GM18858 (cell line): ENCODE results near the gene LAMTOR5.
"Not testable (repeated sequence)": the region's sequence is repeated elsewhere in the genome, so short reads cannot be mapped to it uniquely, and the experiment has no call there.

ENCODE experiments used
- ATAC-seq: cut with Tn5 transposase; IDR thresholded peaks from one replicate; pipeline ENCODE4 v1.9.1; 2021; ENCODE audit not compliant: unreplicated experiment

The LAMTOR5 gene

DNA sequence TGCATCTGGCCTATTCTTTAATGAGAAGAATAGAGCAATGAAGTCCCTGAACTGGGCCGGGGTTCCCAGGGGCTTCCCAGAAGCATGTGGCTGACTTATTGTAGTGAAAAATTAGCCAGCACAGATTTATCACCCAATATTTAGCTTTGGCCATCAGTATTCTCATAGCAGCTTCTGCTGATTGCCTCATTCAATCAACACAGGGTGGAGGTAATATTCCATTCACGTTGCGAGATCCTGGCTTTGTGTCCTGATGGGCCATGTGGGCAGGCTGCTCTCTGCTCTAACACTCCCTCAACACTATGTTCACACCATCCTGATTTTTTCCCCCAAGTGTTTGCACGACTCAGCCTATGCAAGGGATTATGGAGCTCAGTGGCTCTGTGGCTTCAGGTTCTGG lies 21.5 kb upstream of the LAMTOR5 start:
- no peak for ATAC-seq

DNA sequence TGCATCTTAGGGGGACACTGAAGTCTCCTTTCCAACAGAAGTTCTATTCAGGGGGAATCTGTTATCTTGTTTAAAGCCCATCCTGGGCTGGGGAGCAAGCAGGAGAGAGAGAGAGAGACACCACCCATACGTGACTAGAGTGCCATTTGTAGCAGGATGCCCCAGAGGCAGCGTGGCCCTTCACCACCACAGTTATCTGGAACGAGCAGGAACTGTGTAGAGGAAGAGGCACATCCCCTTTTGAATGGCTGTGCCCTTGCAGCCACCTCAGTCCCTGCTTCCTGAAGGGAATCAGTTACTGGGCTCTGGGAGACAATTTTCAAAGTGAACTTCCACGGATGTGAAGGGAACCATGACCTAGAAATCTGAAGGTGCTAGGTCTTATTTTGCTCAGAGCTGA lies 19.4 kb upstream of the LAMTOR5 start:
- no peak for ATAC-seq

GRCh38 chr1:110425612-110426152 lies 18.2 kb upstream of the LAMTOR5 start:
- no peak for ATAC-seq

- ATAC-seq: no peak
Measured at GRCh38 chr1:110424699-110425611, 17.5 kb upstream of the LAMTOR5 start.

- ATAC-seq: no peak
Measured at GRCh38 chr1:110420874-110421793, 13.6 kb upstream of the LAMTOR5 start.

DNA sequence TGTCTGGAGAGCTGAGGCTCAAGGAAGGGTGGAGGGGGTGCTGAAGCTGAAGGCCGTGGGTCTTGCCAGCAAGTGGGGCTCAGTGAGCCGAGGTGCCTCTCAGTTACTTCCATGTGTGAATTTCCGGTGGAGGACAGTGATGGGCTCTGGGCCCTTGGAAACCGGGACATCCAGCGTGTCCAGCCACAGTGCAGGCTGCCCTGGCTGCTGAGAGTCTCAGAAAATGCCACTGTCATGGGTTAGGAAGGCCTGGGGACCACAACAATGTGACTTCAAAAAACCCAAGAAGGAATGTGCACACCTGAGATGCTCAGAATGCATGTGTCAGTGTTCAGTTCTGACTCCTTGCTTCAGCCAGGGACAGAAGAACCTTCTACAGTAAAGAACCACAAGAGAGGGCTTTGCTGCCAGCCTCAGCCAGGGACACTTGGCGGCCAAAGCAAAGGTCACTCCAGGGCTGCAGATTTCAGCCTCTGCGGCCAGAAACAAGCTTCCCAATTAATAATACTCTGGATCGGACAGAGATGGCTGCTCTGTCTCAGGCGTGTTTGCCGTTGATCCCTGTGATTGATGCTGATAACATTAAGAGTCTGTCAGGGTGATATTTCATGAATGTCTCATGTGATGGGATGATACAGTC lies 12.6 kb upstream of the LAMTOR5 start:
- no peak for ATAC-seq

GRCh38 chr1:110418729-110419128 lies 11.2 kb upstream of the LAMTOR5 start:
- ATAC-seq: no peak

GRCh38 chr1:110413045-110413444 lies 5.6 kb upstream of the LAMTOR5 start:
- not testable (repeated sequence) for ATAC-seq

GRCh38 chr1:110412576-110412975 lies 5.1 kb upstream of the LAMTOR5 start:
- ATAC-seq: no peak

DNA sequence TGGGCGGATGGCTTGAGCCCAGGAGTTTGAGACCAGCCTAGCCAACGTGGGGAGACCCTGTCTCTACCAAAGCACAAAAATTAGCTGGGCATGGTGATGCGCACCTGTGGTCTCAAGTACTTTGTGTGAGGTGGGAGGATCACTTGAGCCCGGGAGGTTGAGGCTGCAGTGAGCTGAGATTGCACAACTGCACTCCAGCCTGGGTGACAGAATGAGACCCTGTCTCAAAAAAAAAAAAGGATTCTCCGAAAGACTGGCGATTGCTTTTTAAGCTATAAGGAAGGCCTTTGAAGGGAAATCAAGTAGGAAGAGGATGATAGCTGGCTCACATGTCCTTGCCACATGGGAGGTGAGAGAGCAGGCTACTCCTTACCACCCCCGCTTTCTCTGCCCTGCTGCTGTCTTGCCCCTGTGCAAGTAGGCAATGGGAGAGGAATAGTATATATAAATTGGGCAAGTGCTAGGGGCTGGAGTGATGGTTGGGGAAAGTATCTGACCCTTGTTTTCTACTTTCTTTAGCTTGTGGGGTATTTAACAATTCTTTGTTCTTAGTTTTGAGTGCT lies 3.8 kb upstream of the LAMTOR5 start:
- no peak for ATAC-seq

DNA sequence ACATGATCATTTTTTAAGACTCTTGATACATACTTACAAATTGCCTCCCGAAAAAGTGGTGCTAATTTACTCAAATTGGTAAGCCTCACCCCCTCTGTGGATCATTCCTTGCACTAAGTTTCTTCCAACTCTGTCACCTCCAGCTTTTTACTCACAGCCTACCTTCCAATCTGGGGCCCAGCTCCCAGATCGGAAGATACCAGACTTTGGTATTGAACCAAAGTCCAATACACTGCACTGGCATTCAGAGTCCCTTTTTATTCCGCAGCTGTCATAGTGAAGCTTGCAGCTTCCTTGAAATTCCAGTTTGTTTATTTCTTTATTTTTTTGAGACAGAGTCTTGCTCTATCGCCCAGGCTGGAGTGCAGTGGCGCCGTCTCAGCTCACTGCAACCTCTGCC lies 1.8 kb upstream of the LAMTOR5 start:
- ATAC-seq: no peak

GRCh38 chr1:110408488-110408887 lies 994 bp upstream of the LAMTOR5 start:
- no peak for ATAC-seq

DNA sequence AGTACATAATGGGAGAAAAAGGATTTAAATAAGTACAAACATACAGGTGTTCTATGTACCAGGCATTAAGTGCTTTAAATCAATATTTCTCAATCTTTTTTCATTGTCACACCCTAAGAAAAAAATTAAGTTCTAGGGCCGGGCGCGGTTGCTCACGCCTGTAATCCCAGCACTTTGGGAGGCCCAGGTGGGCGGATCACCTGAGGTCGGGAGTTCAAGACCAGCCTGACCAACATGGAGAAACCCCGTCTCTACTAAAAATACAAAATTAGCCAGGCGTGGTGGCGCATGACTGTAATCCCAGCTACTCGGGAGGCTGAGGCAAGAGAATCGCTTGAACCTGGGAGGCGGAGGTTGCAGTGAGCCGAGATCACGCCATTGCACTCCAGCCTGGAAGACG lies 1.1 kb downstream of the LAMTOR5 start:
- not testable (repeated sequence) for ATAC-seq

DNA sequence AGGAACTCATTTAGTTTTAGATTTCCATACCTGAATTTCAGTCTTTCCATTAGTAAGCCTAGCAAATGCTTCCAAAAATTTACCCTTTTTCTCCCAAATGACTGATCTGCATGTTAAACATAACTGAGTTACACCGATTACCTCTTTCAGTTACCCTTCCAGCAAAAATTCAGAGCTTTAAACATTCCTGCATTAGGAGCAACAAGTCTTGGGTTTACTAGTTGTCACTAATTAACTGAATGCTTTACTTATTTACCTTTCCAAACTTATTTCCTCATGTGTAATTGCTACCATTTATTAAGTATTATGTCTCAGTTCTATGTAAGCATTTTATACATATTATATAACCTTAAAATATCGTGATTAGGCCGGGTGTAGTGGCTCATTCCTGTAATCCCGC lies 3.1 kb downstream of the LAMTOR5 start:
- no peak for ATAC-seq

GRCh38 chr1:110403805-110404204 lies 3.7 kb downstream of the LAMTOR5 start:
- ATAC-seq: no peak

GRCh38 chr1:110396259-110396958 lies 11.1 kb downstream of the LAMTOR5 start:
- ATAC-seq: not testable (repeated sequence)

DNA sequence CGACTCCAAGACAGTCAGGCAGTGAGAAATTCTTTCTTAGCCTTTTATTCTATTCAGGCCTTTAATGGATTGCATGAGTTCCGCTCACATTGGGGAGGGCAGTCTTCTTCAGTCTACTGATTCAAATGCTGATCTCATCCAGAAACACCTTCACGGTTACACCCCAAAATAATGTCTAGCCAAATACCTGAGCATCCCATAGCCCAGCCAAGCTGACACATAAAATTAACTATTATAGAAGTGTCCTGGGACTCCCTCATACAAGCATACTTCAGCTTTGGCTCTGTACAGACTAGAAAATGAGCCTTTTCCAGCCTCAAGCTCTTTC lies 13.0 kb downstream of the LAMTOR5 start:
- no peak for ATAC-seq

- ATAC-seq: no peak
Measured at GRCh38 chr1:110393691-110394492, 13.6 kb downstream of the LAMTOR5 start.

DNA sequence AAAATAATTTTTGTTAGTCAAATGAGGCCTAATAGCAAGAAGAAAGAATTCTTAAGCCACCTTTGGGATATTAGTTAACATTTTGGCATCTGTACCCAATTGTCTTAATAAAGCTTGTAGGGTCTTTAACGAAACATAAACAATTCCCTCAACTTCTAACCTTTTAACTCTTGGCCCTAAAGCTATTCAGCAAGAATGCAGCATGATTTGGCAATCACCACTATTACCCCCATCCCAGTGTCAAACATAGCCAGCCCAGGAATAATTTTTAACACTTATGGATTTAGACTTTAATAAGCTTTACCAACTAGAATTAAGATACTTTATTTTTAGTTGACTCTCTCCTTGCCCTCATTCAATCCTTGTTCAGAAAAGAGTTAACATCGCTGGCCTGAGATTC lies 14.2 kb downstream of the LAMTOR5 start:
- no peak for ATAC-seq
